Lung (tissue), 12 donors: Measurements from ENCODE around the gene SPATA4. TPM values are rescaled to one million over a fixed set of nuclear protein-coding genes. Genes with fewer than 3 reads are reported as not detected.

Experiments
- ATAC-seq: fragments of 200-7000 bp; cut with Tn5 transposase; one replicate; pipeline ENCODE4 v1.9.1; 2020; ENCODE audit warnings: moderate number of reproducible peaks; ENCODE audit not compliant: insufficient read depth, low FRiP score
- DNase-seq, 3 donors: peaks; one replicate each; pipeline ENCODE4 v3.0.0-alpha.2; 2013 to 2017
- H3K27ac ChIP-seq, 2 donors: one replicate each; pipeline ENCODE4 v1.5.1; 2013; ENCODE audit warnings: mild to moderate bottlenecking in 2 of 2, moderate library complexity in 2 of 2, control low read depth in 1 of 2, inconsistent platforms in 1 of 2, low read depth in 1 of 2, low read length in 1 of 2
- H3K27me3 ChIP-seq, 3 donors: one replicate each; pipeline ENCODE4 v1.5.1; 2013; ENCODE audit warnings: low read length in 2 of 3; ENCODE audit not compliant: control insufficient read depth in 3 of 3, insufficient read depth in 3 of 3
- H3K36me3 ChIP-seq, 4 donors: one replicate each; pipeline ENCODE4 v1.5.1; 2013; ENCODE audit warnings: low read length in 4 of 4, mild to moderate bottlenecking in 1 of 4, moderate library complexity in 1 of 4; ENCODE audit not compliant: control insufficient read depth in 4 of 4, insufficient read depth in 4 of 4
- H3K4me1 ChIP-seq, 5 donors: one replicate each; pipeline ENCODE4 v1.5.1; 2013; ENCODE audit warnings: low read length in 5 of 5, mild to moderate bottlenecking in 2 of 5, moderate library complexity in 1 of 5; ENCODE audit not compliant: control insufficient read depth in 5 of 5, insufficient read depth in 5 of 5
- H3K4me3 ChIP-seq: one replicate; pipeline ENCODE4 v1.5.1; 2013; ENCODE audit warnings: mild to moderate bottlenecking, control low read depth, moderate library complexity
- H3K9ac ChIP-seq, 2 donors: one replicate each; pipeline ENCODE4 v1.5.1; 2013; ENCODE audit warnings: low read length in 2 of 2, control low read depth in 1 of 2; ENCODE audit not compliant: insufficient read depth in 1 of 2
- H3K9me3 ChIP-seq, 4 donors: one replicate each; pipeline ENCODE4 v1.5.1; 2013; ENCODE audit warnings: low read length in 3 of 4, mild to moderate bottlenecking in 1 of 4, moderate library complexity in 1 of 4; ENCODE audit not compliant: control insufficient read depth in 4 of 4, insufficient read depth in 3 of 4
- WGBS, 2 donors: extraction: QIAGEN DNeasy Blood & Tissue Kit; methylation state at CpG; one replicate each; pipeline ENCODE4 v1.1.7; 2013; 5-methylcytosine and 5-hydroxymethylcytosine counted together
- polyA plus RNA-seq, 2 donors: library from polyadenylated mRNA; stranded (reverse); fragments of 200-250 nt; gene quantifications; one replicate each; pipeline ENCODE4 v1.2.1, GENCODE V29; 2013
- total RNA-seq, 2 donors: library from RNA; depleted of rRNA in 1 of 2; stranded (reverse); fragments of >200 nt in 1 of 2; gene quantifications; one replicate each; pipeline ENCODE4 v1.2.1, GENCODE V29; 2014 to 2021
- TF ChIP-seq, protein P1 (sequence below): IDR thresholded peaks from 2 replicates; pipeline ENCODE4 v1.5.1; 2012; ENCODE audit warnings: mild to moderate bottlenecking; ENCODE audit errors: control extremely low read depth, extremely low read depth
- donor health status: control.
- donor health status: control.
- donor health status: Bipolar disorder and iron deficiency.
- donor health status: healthy.
- donor health status: DM: yes; HTN: yes; CAD: no.

Gene SPATA4
- total and polyA plus RNA-seq, 4 donors: 1.1 to 4.1 (median 2.2) TPM

DNA sequence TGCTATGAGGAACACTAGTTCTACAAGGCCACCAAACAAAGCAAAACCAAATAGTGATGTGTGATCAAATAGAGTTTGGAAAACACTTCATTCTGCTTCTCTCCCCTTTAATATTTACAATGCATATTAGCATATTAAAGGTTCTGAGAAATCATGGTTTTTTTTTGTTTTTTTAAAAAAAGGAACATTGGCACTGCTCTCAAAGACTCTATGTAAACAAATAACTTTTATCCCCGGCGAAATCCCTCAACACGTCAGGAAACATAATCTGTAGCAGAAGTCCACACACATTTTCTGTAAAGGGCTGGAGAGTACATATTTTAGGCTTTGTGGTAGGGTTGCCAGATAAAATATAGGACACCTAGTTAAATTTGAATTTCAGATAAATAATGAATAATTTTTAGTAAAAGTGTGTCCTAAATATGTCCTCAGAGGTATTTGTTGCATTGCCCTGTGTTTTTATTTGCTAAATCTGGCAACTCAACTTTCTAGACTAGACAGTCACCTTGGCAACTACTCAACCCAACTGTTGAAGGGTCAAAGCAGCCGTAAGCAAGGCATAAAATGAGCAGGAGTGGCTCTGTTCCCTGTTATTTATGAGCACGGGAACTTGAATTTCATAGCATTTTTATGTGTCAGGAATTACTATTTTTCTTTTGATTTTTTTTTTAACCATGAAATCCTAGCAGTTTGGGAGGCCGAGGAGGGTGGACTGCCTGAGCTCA lies 8.6 kb downstream of the SPATA4 start:
- DNase-seq: peak in 2 of 3 donors; percentile 63 to 67
- Histone ChIP-seq H3K27me3 (no peaks in the 10 kb centered on the region), H3K36me3 (no peaks in the 10 kb centered on the region), H3K9me3 (no peaks in the 10 kb centered on the region), H3K9ac (no peak overlapping the region), H3K4me3 (no peak overlapping the region), H3K27ac (no peak overlapping the region), H3K4me1 (peaks cover 0 to 9% (median 0%) of the 10 kb centered on the region in 5 donors)
- no peak for ATAC-seq
- WGBS, 2 donors: 57 to 76% methylated on average over 6 of the region's 6 CpGs
- TF ChIP-seq, protein P1, sequence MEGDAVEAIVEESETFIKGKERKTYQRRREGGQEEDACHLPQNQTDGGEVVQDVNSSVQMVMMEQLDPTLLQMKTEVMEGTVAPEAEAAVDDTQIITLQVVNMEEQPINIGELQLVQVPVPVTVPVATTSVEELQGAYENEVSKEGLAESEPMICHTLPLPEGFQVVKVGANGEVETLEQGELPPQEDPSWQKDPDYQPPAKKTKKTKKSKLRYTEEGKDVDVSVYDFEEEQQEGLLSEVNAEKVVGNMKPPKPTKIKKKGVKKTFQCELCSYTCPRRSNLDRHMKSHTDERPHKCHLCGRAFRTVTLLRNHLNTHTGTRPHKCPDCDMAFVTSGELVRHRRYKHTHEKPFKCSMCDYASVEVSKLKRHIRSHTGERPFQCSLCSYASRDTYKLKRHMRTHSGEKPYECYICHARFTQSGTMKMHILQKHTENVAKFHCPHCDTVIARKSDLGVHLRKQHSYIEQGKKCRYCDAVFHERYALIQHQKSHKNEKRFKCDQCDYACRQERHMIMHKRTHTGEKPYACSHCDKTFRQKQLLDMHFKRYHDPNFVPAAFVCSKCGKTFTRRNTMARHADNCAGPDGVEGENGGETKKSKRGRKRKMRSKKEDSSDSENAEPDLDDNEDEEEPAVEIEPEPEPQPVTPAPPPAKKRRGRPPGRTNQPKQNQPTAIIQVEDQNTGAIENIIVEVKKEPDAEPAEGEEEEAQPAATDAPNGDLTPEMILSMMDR: no peak

DNA sequence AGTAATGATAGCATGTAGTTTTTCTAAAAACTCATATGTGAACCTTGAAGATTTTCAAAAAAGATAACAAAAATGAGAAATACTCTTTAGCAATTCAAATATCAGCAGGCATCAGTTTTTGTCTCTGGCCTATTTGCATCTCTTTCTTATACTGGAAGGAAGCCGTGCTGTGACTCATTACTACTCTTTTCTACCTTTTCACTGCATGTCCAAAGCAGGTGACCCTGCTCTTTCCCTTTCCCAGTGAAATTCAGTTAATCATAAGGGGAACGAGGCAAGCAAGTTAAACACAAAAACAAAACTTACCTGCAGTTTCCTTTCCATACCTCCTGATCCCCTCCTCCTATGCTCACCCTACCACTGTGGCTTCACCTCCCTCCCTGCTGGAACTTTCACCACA lies 9.3 kb downstream of the SPATA4 start:
- Histone ChIP-seq H3K4me3 (no peak overlapping the region), H3K36me3 (no peaks in the 10 kb centered on the region), H3K9me3 (no peaks in the 10 kb centered on the region), H3K9ac (no peak overlapping the region), H3K27me3 (no peaks in the 10 kb centered on the region), H3K27ac (no peak overlapping the region), H3K4me1 (peaks cover 0 to 9% (median 0%) of the 10 kb centered on the region in 5 donors)
- TF ChIP-seq, protein P1: no peak
- DNase-seq (no peak), ATAC-seq (no peak)
- 67 to 76% methylated on average over 2 of the region's 2 CpGs for WGBS, 2 donors

DNA sequence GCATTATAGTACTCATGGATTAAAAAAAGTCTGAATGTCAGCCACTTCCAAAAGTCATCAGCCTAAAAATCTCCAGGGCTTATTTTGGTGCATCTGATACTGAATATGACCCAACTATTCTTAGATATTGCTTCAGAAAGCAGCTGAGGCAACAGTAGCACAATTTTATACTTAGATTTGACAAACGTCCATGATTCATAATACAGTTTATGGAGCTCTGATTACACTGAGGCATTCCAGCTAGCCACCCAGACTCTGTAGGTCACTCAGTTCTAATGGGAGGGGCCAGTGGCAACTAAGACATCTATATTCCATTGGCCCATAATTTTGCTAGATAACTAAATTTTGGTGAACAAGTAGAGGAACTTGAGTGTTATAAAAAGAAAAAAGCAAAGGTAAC lies 10.3 kb downstream of the SPATA4 start:
- ATAC-seq: no peak
- Histone ChIP-seq H3K4me3 (no peak overlapping the region), H3K9ac (no peak overlapping the region), H3K36me3 (no peaks in the 10 kb centered on the region), H3K4me1 (peaks cover 0 to 9% (median 0%) of the 10 kb centered on the region in 5 donors), H3K27me3 (no peaks in the 10 kb centered on the region), H3K27ac (no peak overlapping the region), H3K9me3 (no peaks in the 10 kb centered on the region)
- no peak for DNase-seq
- 52 to 67% methylated on average over 1 of the region's 1 CpG for WGBS, 2 donors
- TF ChIP-seq, protein P1: no peak
